MM.1S (cell line): ENCODE data around the gene MAPK12.

Experiments used
- EZH2 ChIP-seq: fragments of 300-600 bp; sonication (generic); optimal IDR thresholded peaks from 2 replicates; pipeline ENCODE3; 2017; ENCODE audit warnings: low read depth, mild to moderate bottlenecking, antibody characterized with exemption, low read length, mixed read lengths
- EZH2phosphoT487 ChIP-seq: fragments of 300-600 bp; sonication (generic); IDR thresholded peaks from 2 replicates; pipeline ENCODE4 v1.6.1; 2018; ENCODE audit warnings: antibody characterized with exemption, low read length
- TF ChIP-seq, protein P1 (sequence below): fragments of 300-600 bp; sonication (generic); IDR thresholded peaks from 2 replicates; pipeline ENCODE4 v1.5.1; 2016; ENCODE audit warnings: antibody characterized with exemption, low read length, mixed read lengths

DNA sequence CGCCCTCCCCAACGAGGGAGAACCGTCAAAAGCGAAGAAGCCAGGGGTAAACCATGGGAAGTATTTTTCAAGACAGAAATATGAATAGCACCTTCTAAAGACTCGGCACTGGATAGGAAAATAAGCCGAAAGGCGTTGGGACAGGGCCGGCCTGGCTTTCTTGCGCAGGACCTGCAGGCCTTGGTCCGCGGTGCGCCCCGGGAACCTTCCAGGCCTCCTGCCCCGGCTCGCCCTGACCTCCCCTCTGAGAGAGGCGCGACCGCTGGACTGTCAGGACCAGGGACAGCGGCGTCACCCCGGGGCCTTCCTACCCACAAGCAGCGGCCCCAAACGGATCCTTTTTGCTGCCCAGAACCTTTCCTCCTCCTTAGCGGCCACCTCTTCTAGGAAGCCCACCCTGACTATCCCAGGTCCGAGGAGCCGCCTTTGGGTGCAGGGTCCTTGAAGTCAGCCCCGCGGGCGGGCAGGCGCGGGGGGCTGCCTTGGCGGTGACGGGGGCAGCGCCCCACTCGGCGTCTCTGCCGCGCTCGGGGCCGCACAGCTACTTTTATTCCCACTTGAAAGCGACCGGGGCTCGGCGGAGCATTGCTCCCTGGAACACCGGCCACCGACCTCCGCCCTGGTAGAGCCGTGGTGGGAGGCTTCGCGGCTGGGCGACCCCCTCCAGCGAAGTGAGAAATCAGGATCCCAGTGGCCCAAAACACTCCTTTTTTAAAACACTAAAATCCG is 9.3 kb upstream of the MAPK12 start:
- TF ChIP-seq, protein P1, sequence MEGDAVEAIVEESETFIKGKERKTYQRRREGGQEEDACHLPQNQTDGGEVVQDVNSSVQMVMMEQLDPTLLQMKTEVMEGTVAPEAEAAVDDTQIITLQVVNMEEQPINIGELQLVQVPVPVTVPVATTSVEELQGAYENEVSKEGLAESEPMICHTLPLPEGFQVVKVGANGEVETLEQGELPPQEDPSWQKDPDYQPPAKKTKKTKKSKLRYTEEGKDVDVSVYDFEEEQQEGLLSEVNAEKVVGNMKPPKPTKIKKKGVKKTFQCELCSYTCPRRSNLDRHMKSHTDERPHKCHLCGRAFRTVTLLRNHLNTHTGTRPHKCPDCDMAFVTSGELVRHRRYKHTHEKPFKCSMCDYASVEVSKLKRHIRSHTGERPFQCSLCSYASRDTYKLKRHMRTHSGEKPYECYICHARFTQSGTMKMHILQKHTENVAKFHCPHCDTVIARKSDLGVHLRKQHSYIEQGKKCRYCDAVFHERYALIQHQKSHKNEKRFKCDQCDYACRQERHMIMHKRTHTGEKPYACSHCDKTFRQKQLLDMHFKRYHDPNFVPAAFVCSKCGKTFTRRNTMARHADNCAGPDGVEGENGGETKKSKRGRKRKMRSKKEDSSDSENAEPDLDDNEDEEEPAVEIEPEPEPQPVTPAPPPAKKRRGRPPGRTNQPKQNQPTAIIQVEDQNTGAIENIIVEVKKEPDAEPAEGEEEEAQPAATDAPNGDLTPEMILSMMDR: no peak
- TF ChIP-seq EZH2 (no peak), EZH2phosphoT487 (no peak)
